Liver (tissue), 9 donors: ENCODE measurements around the gene RNASE8. TPM values are rescaled to one million over a fixed set of nuclear protein-coding genes. Genes with fewer than 3 reads are reported as not detected.

Source experiments
- DNase-seq: peaks from one replicate; pipeline ENCODE4 v3.0.0-alpha.2; 2017; ENCODE audit warnings: low spot score
- H3K27ac ChIP-seq, 2 donors: one replicate each; pipeline ENCODE4 v1.7.0; 2013; ENCODE audit warnings: inconsistent platforms in 2 of 2, low read length in 2 of 2, control low read depth in 1 of 2, low read depth in 1 of 2, mild to moderate bottlenecking in 1 of 2
- H3K27me3 ChIP-seq, 4 donors: one replicate each; pipeline versions ENCODE4 v1.6.1 to v1.7.0; 2013; ENCODE audit warnings: low read length in 3 of 4, inconsistent platforms in 1 of 4, mild to moderate bottlenecking in 1 of 4, moderate library complexity in 1 of 4; ENCODE audit not compliant: control insufficient read depth in 4 of 4, insufficient read depth in 4 of 4
- H3K36me3 ChIP-seq, 4 donors: one replicate each; pipeline versions ENCODE4 v1.6.1 to v1.7.0; 2013; ENCODE audit warnings: low read length in 3 of 4, mild to moderate bottlenecking in 3 of 4, low read depth in 1 of 4, moderate library complexity in 1 of 4; ENCODE audit not compliant: control insufficient read depth in 4 of 4, insufficient read depth in 3 of 4
- H3K4me1 ChIP-seq, 4 donors: one replicate each; pipeline versions ENCODE4 v1.6.1 to v1.7.0; 2013; ENCODE audit warnings: low read length in 3 of 4, mild to moderate bottlenecking in 3 of 4, moderate library complexity in 1 of 4; ENCODE audit not compliant: control insufficient read depth in 4 of 4, insufficient read depth in 4 of 4
- H3K4me3 ChIP-seq, 3 donors: one replicate each; pipeline versions ENCODE4 v1.6.1 to v1.7.0; 2013; ENCODE audit warnings: low read length in 3 of 3, control low read depth in 1 of 3, low read depth in 1 of 3, mild to moderate bottlenecking in 1 of 3
- H3K9ac ChIP-seq, 2 donors: one replicate each; pipeline ENCODE4 v1.7.0; 2013; ENCODE audit warnings: low read length in 2 of 2, mild to moderate bottlenecking in 2 of 2, moderate library complexity in 2 of 2, control low read depth in 1 of 2, low read depth in 1 of 2
- H3K9me3 ChIP-seq, 4 donors: one replicate each; pipeline versions ENCODE4 v1.6.1 to v1.7.0; 2013; ENCODE audit warnings: low read length in 3 of 4; ENCODE audit not compliant: control insufficient read depth in 4 of 4
- ATF3 ChIP-seq: IDR thresholded peaks from 2 replicates; pipeline ENCODE4 v1.6.1; 2016; ENCODE audit warnings: antibody characterized with exemption
- CTCF ChIP-seq: fragments of 150-350 bp; IDR thresholded peaks from 2 replicates; pipeline ENCODE4 v1.5.1; 2017; ENCODE audit warnings: improper control_type of control experiment, low read depth, low read length; ENCODE audit not compliant: missing input control
- EGR1 ChIP-seq, 2 donors: IDR thresholded peaks; 2 replicates each; pipeline ENCODE4 v1.6.1; 2016 to 2018; ENCODE audit warnings: antibody characterized with exemption in 2 of 2, low read depth in 2 of 2
- FOXA1 ChIP-seq: IDR thresholded peaks from 2 replicates; pipeline ENCODE4 v1.6.1; 2016; ENCODE audit warnings: antibody characterized with exemption
- FOXA2 ChIP-seq: IDR thresholded peaks from 2 replicates; pipeline ENCODE4 v1.6.1; 2016; ENCODE audit warnings: antibody characterized with exemption
- GABPA ChIP-seq, 2 donors: IDR thresholded peaks in 1 of 2; conservative IDR thresholded peaks in 1 of 2; 2 replicates each; pipeline ENCODE4 v1.6.1; 2016; ENCODE audit warnings: antibody characterized with exemption in 2 of 2, mild to moderate bottlenecking in 1 of 2, moderate library complexity in 1 of 2
- HNF4A ChIP-seq, 2 donors: conservative IDR thresholded peaks; 2 replicates each; pipeline ENCODE4 v1.6.1; 2016; ENCODE audit warnings: antibody characterized with exemption in 2 of 2, mild to moderate bottlenecking in 2 of 2
- HNF4G ChIP-seq: IDR thresholded peaks from 2 replicates; pipeline ENCODE4 v1.6.1; 2016; ENCODE audit warnings: antibody characterized with exemption
- JUND ChIP-seq, 2 donors: IDR thresholded peaks; 2 replicates each; pipeline ENCODE4 v1.6.1; 2016; ENCODE audit warnings: antibody characterized with exemption in 2 of 2
- MAX ChIP-seq: IDR thresholded peaks from 2 replicates; pipeline ENCODE4 v1.6.1; 2016; ENCODE audit warnings: antibody characterized with exemption
- NR2F2 ChIP-seq: IDR thresholded peaks from 2 replicates; pipeline ENCODE4 v1.6.1; 2016; ENCODE audit warnings: antibody characterized with exemption
- RAD21 ChIP-seq, 2 donors: IDR thresholded peaks; 2 replicates each; pipeline ENCODE4 v1.6.1; 2016; ENCODE audit warnings: antibody characterized with exemption in 2 of 2, mild to moderate bottlenecking in 2 of 2
- REST ChIP-seq: IDR thresholded peaks from 2 replicates; pipeline ENCODE4 v1.6.1; 2016; ENCODE audit warnings: antibody characterized with exemption, mild to moderate bottlenecking
- RXRA ChIP-seq, 2 donors: IDR thresholded peaks; 2 replicates each; pipeline ENCODE4 v1.6.1; 2017 to 2018; ENCODE audit warnings: antibody characterized with exemption in 2 of 2, mild to moderate bottlenecking in 1 of 2
- SP1 ChIP-seq: IDR thresholded peaks from 2 replicates; pipeline ENCODE4 v1.6.1; 2018; ENCODE audit warnings: antibody characterized with exemption, mild to moderate bottlenecking
- TAF1 ChIP-seq: conservative IDR thresholded peaks from 2 replicates; pipeline ENCODE4 v1.6.1; 2016; ENCODE audit warnings: antibody characterized with exemption, mild to moderate bottlenecking
- YY1 ChIP-seq: IDR thresholded peaks from 2 replicates; pipeline ENCODE4 v1.6.1; 2016; ENCODE audit warnings: antibody characterized with exemption, mild to moderate bottlenecking
- ZBTB33 ChIP-seq: IDR thresholded peaks from 2 replicates; pipeline ENCODE4 v1.6.1; 2016; ENCODE audit warnings: antibody characterized with exemption
- WGBS: extraction: QIAGEN DNeasy Blood & Tissue Kit; methylation state at CpG from one replicate; pipeline ENCODE4 v1.1.7; 2013; 5-methylcytosine and 5-hydroxymethylcytosine counted together
- polyA plus RNA-seq, 2 donors: library from polyadenylated mRNA; stranded (reverse) in 1 of 2; unstranded in 1 of 2; fragments of 200-250 nt in 1 of 2; fragments of >200 nt in 1 of 2; fragmentation: Nextera tagmentation in 1 of 2; extraction: Ambion mirVana in 1 of 2; gene quantifications; one replicate each; pipeline versions ENCODE4 v1.2.1 to v1.2.3, GENCODE V29; 2013 to 2015
- total RNA-seq, 2 donors: library from RNA; depleted of rRNA; stranded (reverse); fragments of >200 nt; gene quantifications; one replicate each; pipeline ENCODE4 v1.2.3, GENCODE V29; 2014
- donor health status: healthy.
- donor health status: healthy.
- donor health status: healthy.
- donor health status: healthy.
- donor health status: healthy.

RNASE8 gene
- total and polyA plus RNA-seq, 4 donors, result not detected

- DNase-seq, result no peak
- Histone ChIP-seq H3K27ac (peak overlapping the region; percentile 94 to 97), H3K9ac (peak overlapping the region in 1 of 2 donors; percentile 57), H3K27me3 (no peaks in the 10 kb centered on the region), H3K36me3 (no peaks in the 10 kb centered on the region), H3K4me3 (peak overlapping the region; percentile 36 to 59 (median 42)), H3K9me3 (no peaks in the 10 kb centered on the region), H3K4me1 (peaks cover 9 to 56% (median 46%) of the 10 kb centered on the region in 4 donors)
- no peak for TF ChIP-seq ATF3
- peak in 1 of 2 donors; percentile 37 for TF ChIP-seq EGR1 (IDR thresholded peaks at IDR 0.05; ENCODE audit: low read depth in 2 of 2)
- no peak for TF ChIP-seq MAX
- under 1% methylated on average over 9 of the region's 9 CpGs for WGBS
Observed at GRCh38 chr14:21103411-21103709, 45.7 kb downstream of the RNASE8 start.

- peaks cover 9 to 54% (median 44%) of the 10 kb centered on the region in 4 donors for H3K4me1 ChIP-seq
- under 1% methylated on average over 62 of the region's 62 CpGs for WGBS
- TF ChIP-seq HNF4G, result peak; percentile 32
- TF ChIP-seq FOXA2, result no peak
- TF ChIP-seq FOXA1, result peak; percentile 13
- TF ChIP-seq ATF3, result peak; percentile 93
- peak; percentile 100 for TF ChIP-seq NR2F2
- TF ChIP-seq ZBTB33, result peak; percentile 98
- no peak for TF ChIP-seq TAF1
- TF ChIP-seq REST, result no peak
- peak; percentile 80 for TF ChIP-seq MAX
- TF ChIP-seq CTCF, result peak; percentile 78
- TF ChIP-seq GABPA (IDR thresholded peaks at IDR 0.05 in 1 of 2, conservative IDR thresholded peaks at IDR 0.05 in 1 of 2), result peak in 1 of 2 donors; percentile 26
- peak; percentile 81 for TF ChIP-seq YY1
- TF ChIP-seq HNF4A (conservative IDR thresholded peaks at IDR 0.05), result peak; percentile 80 to 86
- TF ChIP-seq SP1, result peak; percentile 87
- peak; percentile 91 for TF ChIP-seq RXRA (IDR thresholded peaks at IDR 0.05)
- TF ChIP-seq RAD21 (IDR thresholded peaks at IDR 0.05), result peak in 1 of 2 donors; percentile 41
- peak; percentile 98 to 99 for TF ChIP-seq JUND (IDR thresholded peaks at IDR 0.05)
- peak in 1 of 2 donors; percentile 11 for TF ChIP-seq EGR1 (IDR thresholded peaks at IDR 0.05; ENCODE audit: low read depth in 2 of 2)
Observed at GRCh38 chr14:21103710-21104447, 46.3 kb downstream of the RNASE8 start.

More at GRCh38 chr14:21103710-21104447, 46.3 kb downstream of the RNASE8 start:
- Histone ChIP-seq H3K9me3 (no peaks in the 10 kb centered on the region), H3K36me3 (no peaks in the 10 kb centered on the region), H3K9ac (peak overlapping the region; percentile 75 to 80), H3K27me3 (no peaks in the 10 kb centered on the region), H3K27ac (peak overlapping the region; percentile 94 to 97), H3K4me3 (peak overlapping the region; percentile 42 to 60 (median 59))
- DNase-seq, result peak; percentile 93
